Endothelial cell of umbilical vein (primary cell): ENCODE data around the gene C1orf52. TPM values are rescaled to one million over a fixed set of nuclear protein-coding genes. Genes with fewer than 3 reads are reported as not detected.

Experiments
- BruUV-seq: library from RNA; stranded (reverse); fragments of 400-500 nt; replicated peaks from 2 replicates; lab custom pipeline; 2021; lab: Mats Ljungman, UMichigan
- CTCF ChIA-PET: fragments of 300-600, 350-600 bp; sonication (Branson Sonifier 250); formaldehyde crosslinking; loops from one replicate; lab custom pipeline; 2021; ENCODE audit warnings: antibody characterized with exemption, inconsistent platforms; lab: Charles Lee
- POLR2A ChIA-PET: fragments of 300-600, 350-600 bp; sonication (Branson Sonifier 250); formaldehyde crosslinking; loops from one replicate; lab custom pipeline; 2021; ENCODE audit warnings: antibody characterized with exemption, inconsistent platforms; lab: Charles Lee
- DNase-seq: peaks from one replicate; pipeline ENCODE4 v3.0.0-alpha.2; 2011; ENCODE audit warnings: low read depth, low spot score
- FAIRE-seq: peaks from 2 replicates; lab custom pipeline; 2011; peaks lifted over from hg19 to GRCh38; lab: Jason Lieb, UNC
- H2AFZ ChIP-seq: 2 replicates; pipeline ENCODE4 v1.6.0; 2012; ENCODE audit warnings: low read depth, low read length, control low read depth, inconsistent platforms
- H3K27ac ChIP-seq: 2 replicates; pipeline ENCODE4 v1.5.1; 2011; ENCODE audit warnings: low read depth, mild to moderate bottlenecking, control low read depth, low read length, moderate library complexity; ENCODE audit not compliant: insufficient read depth
- H3K27me3 ChIP-seq, 2 experiments: 2 replicates each; pipeline versions ENCODE4 v1.6.0 to v1.6.1; 2011; ENCODE audit warnings: low read length in 2 of 2, mixed read lengths in 1 of 2; ENCODE audit not compliant: control insufficient read depth in 2 of 2, insufficient read depth in 2 of 2
- H3K36me3 ChIP-seq, 2 experiments: 2 replicates in 1 of 2; 3 replicates in 1 of 2; pipeline ENCODE4 v1.5.1; 2011; ENCODE audit warnings: low read length in 2 of 2, mild to moderate bottlenecking in 1 of 2, moderate library complexity in 1 of 2; ENCODE audit not compliant: control insufficient read depth in 2 of 2, insufficient read depth in 2 of 2; ENCODE audit errors: extremely low read depth in 1 of 2
- H3K4me1 ChIP-seq: 3 replicates; pipeline ENCODE4 v1.5.1; 2011; ENCODE audit warnings: mild to moderate bottlenecking, low read length; ENCODE audit not compliant: control insufficient read depth, insufficient read depth; ENCODE audit errors: extremely low read depth
- H3K4me2 ChIP-seq: 2 replicates; pipeline ENCODE4 v1.6.1; 2011; ENCODE audit warnings: low read length, control low read depth, mixed read lengths; ENCODE audit not compliant: insufficient read depth
- H3K4me3 ChIP-seq, 3 experiments: fragments of 200-600 bp in 1 of 3; sonication (generic), shearing (Covaris generic) in 1 of 3; replicated peaks in 1 of 3; 2 replicates each; pipeline ENCODE4 v1.5.1; 2011 to 2016; ENCODE audit warnings: control low read depth in 3 of 3, low read length in 3 of 3, mild to moderate bottlenecking in 2 of 3, inconsistent platforms in 1 of 3, low read depth in 1 of 3, moderate library complexity in 1 of 3; ENCODE audit not compliant: insufficient read depth in 1 of 3
- H3K79me2 ChIP-seq: 2 replicates; pipeline ENCODE4 v1.6.0; 2012; ENCODE audit warnings: low read length, inconsistent platforms; ENCODE audit not compliant: control insufficient read depth, insufficient read depth
- H3K9ac ChIP-seq: replicated peaks from 2 replicates; pipeline ENCODE3; 2011; ENCODE audit warnings: low read length, control low read depth; ENCODE audit not compliant: insufficient read depth; ENCODE audit errors: extremely low read depth
- H3K9me1 ChIP-seq: replicated peaks from 3 replicates; pipeline ENCODE4 v1.6.0; 2011; ENCODE audit warnings: mild to moderate bottlenecking, low read length; ENCODE audit not compliant: control insufficient read depth, insufficient read depth; ENCODE audit errors: extremely low read depth
- H3K9me3 ChIP-seq: replicated peaks from 2 replicates; pipeline ENCODE4 v1.5.1; 2012; ENCODE audit warnings: low read length, inconsistent platforms; ENCODE audit not compliant: control insufficient read depth, insufficient read depth
- H4K20me1 ChIP-seq: replicated peaks from 2 replicates; pipeline ENCODE3; 2011; ENCODE audit warnings: mild to moderate bottlenecking, low read length; ENCODE audit not compliant: control insufficient read depth, insufficient read depth; ENCODE audit errors: extremely low read depth
- CTCF ChIP-seq, 2 donors: IDR thresholded peaks; 1 replicate in 1 of 2; 2 replicates in 1 of 2; pipeline ENCODE4 v1.5.1; 2011; ENCODE audit warnings: low read length in 2 of 2, mild to moderate bottlenecking in 2 of 2, moderate library complexity in 2 of 2, control low read depth in 1 of 2, inconsistent platforms in 1 of 2, low read depth in 1 of 2; ENCODE audit not compliant: insufficient read depth in 1 of 2; ENCODE audit errors: extremely low read depth in 1 of 2
- EZH2 ChIP-seq: IDR thresholded peaks from 2 replicates; pipeline ENCODE4 v1.6.1; 2012; ENCODE audit warnings: borderline replicate concordance, low read depth, mild to moderate bottlenecking, moderate library complexity, low read length, inconsistent platforms; ENCODE audit not compliant: severe bottlenecking
- FOS ChIP-seq: IDR thresholded peaks from 2 replicates; pipeline ENCODE4 v1.6.1; 2011; ENCODE audit warnings: mild to moderate bottlenecking, low read length, moderate library complexity, borderline replicate concordance; ENCODE audit not compliant: insufficient read depth
- JUN ChIP-seq: IDR thresholded peaks from 2 replicates; pipeline ENCODE4 v1.6.1; 2011; ENCODE audit warnings: borderline replicate concordance, low read depth; ENCODE audit not compliant: insufficient read length, insufficient read depth
- MAX ChIP-seq: IDR thresholded peaks from 2 replicates; pipeline ENCODE4 v1.6.1; 2011; ENCODE audit not compliant: insufficient read depth, insufficient read length
- dilution Hi-C: fragments of 300-500 bp; cut with MboI; formaldehyde crosslinking; loops from one replicate; pipeline ENCODE4 v1.15.0; 2019; ENCODE audit warnings: low sequenced_read_pairs; ENCODE audit not compliant: extremely low pct_ligation_motif_present
- intact Hi-C: fragments of 100-400 bp; cut with micrococcal nuclease; formaldehyde crosslinking; loops from one replicate; pipeline ENCODE4 v1.10.0; 2022
- polyA plus RNA-seq, 4 experiments: library from polyadenylated mRNA; depleted of rRNA in 3 of 4; stranded (reverse) in 3 of 4; unstranded in 1 of 4; fragments of >200 nt; gene quantifications; 2 replicates each; pipeline versions ENCODE4 v1.2.1 to v1.2.3, GENCODE V29; 2011 to 2012; ENCODE audit warnings: missing spikeins in 1 of 4
- total RNA-seq: library from RNA; stranded (reverse); gene quantifications from 2 replicates; pipeline ENCODE4 v1.2.3, GENCODE V29; 2021

The C1orf52 gene
- total and polyA plus RNA-seq, 2 donors (not counting 3 experiments of a cell fraction or from before 2014, with no cell fraction given) = 22.7 to 26.7 TPM

GRCh38 chr1:85297538-85297854, 38.0 kb upstream of the C1orf52 start:
- dilution Hi-C loops = no loop called here
- POLR2A ChIA-PET = interaction anchor here (0.9 to 3.7 kb wide), 5 partner anchors 17 to 284 kb away, joined by 3 to 21 read pairs (median 7); partner anchors contain the start of genes BCL10 and CCN1
- H3K36me3 ChIP-seq = no peaks in the 10 kb centered on the region
- H4K20me1 ChIP-seq = no peaks in the 10 kb centered on the region
- no peak overlapping the region for H3K4me3 ChIP-seq
- no peak for TF ChIP-seq FOS
- no peak for TF ChIP-seq JUN
- no peak for TF ChIP-seq MAX
- no peak for TF ChIP-seq EZH2
- TF ChIP-seq CTCF (IDR thresholded peaks at IDR 0.05; ENCODE audit: extremely low read depth in 1 of 2, insufficient read depth in 1 of 2, low read depth in 1 of 2, low read length in 2 of 2) = no peak
- BruUV-seq = TSS peak; percentile 93
- CTCF ChIA-PET = interaction anchor here (0.9 to 5.1 kb wide), 10 partner anchors 11 to 395 kb away, joined by 4 to 39 read pairs (median 6); partner anchors contain the start of genes BCL10 and C1orf52
- peak overlapping the region; percentile 2 for H3K4me2 ChIP-seq
- H3K27ac ChIP-seq = peak overlapping the region; percentile 95
- H3K4me1 ChIP-seq = peaks cover 43% of the 10 kb centered on the region
- no peaks in the 10 kb centered on the region for H3K27me3 ChIP-seq
- intact Hi-C loops = loop anchor here (5.0 kb wide), 1 partner anchor 410 kb away; the partner anchor contains the start of gene ZNHIT6
- no peaks in the 10 kb centered on the region for H3K9me3 ChIP-seq
- H3K9ac ChIP-seq = peak overlapping the region; percentile 38
- DNase-seq (no peak), FAIRE-seq (no peak)
- H2AFZ ChIP-seq = no peak overlapping the region
- H3K9me1 ChIP-seq = no peaks in the 10 kb centered on the region
- no peaks in the 10 kb centered on the region for H3K79me2 ChIP-seq
